ENCODE results near the gene ZNF566.
A peak's percentile ranks its signal among the peaks of the same experiment; 100 is the strongest.
"Not testable (repeated sequence)": the region's sequence is repeated elsewhere in the genome, so short reads cannot be mapped to it uniquely, and the experiment has no call there.

ZNF566 gene

GRCh38 chr19:36489118-36489919 is at the start of gene ZNF566:
ZNF566 (minus strand) TSS chr19:36489561; CDS start chr19:36476557, 13,004 bp downstream.
- peak; percentile 87 to 89 for DNase-seq (ENCODE audit: low read depth in 2 of 2)

DNA sequence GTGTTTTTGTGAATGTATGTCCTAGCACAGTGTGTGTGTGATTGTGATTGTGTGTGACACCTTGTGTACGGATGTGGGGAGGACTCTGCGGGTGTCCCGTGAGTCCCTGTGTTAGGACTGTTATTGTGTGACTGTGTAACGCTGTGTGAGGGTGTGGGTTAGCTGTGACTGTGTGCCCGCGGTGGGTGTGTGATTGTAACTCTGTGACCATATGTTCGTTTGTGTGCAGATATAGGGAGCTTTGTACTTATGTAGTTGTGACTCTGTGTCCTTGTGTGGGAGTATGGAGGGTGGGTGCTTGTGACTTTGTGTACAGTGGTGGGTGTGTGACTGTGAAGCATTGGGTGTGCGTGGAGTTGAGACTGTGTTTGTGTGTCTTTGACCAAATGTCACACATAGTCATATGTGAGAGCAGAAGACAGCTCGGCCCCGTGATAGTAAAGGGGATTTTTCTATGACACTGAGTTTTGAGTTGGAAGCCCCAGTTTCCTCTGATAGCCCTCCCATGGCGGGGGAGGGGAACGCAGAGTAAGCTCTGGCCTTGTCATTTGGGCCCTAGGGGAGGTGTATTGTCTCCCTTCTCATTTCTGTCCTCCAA is 39.7 kb upstream of the ZNF566 start:
- DNase-seq (ENCODE audit: low read depth in 2 of 2), result peak in 1 of 2 donors; percentile 6

DNA sequence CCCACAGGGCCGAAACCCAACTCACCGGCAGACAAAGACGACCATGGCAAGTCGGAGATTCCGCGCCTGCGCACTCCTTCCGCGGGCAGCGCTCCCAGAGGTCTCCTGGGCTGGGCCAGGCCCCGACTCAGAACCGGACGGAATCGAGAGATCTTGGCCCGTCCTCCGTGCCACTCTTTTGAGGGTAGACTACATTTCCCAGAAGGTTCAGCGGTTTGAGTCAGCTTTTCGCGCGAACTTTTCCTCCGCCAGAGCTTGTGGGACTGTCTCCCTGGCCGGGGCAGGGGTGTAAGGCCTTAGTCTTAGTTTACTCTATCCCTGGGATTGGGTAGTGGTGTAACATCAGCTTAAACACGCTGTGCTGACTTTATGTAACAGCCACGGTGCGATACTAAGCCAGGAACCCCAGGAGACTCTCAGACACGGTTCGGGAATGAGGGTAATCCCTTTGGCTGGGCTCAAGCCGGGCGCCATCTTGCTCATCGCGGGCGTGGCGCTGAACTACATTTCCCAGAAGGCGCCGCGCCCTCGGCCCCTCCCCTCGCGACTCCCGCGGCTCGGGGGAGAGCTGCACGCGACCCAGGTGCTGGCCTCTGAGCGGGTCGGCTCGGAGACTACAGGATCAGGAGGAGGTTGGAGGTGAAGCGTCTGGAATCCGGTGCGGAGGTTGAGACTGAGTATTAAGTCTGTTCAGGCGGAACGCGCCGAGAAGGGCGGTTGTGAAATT is 39.0 kb upstream of the ZNF566 start, which contains the start of gene ZNF260:
Gene ZNF260, minus strand, starts transcription at position 78 of the 727 bp plus-strand sequence. CDS start 13,033 bp downstream, outside the sequence.
- DNase-seq (ENCODE audit: low read depth in 2 of 2), result peak; percentile 87 to 89

DNA sequence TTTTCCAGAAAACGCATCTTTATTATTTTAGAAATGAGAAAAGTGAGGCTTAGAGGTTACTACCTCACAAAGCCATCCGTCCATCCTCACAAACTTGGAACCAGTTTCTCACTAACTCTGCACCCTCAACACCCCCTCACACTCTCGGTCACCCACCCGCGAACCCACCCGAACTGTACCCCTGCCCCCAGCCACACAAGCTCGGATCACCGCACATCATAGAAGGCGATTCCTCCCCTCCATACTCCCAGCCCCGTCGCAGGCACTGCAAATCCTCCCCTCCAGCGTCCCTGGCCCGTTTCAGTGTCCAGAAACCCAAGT is 38.5 kb upstream of the ZNF566 start:
- no peak for DNase-seq (ENCODE audit: low read depth in 2 of 2)

DNA sequence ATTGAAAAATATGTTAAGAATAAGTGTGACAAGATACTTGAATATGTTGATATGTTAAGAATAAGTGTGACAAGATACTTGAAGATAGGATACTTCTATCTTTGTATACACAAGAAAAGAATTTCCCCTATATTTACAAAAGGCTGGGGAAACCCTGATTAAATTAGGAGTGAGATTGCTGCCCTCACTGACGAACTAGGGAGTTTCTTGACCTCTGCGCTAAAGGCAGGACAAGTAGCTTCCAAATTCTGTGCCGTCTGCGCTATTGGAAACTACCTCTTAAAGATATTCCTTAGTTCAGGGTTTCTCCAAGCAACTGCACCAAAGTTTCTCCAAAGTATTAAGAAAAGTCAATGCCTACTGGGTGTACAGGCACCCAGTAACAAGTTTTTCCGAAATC is 38.0 kb upstream of the ZNF566 start:
- no peak for DNase-seq (ENCODE audit: low read depth in 2 of 2)

DNA sequence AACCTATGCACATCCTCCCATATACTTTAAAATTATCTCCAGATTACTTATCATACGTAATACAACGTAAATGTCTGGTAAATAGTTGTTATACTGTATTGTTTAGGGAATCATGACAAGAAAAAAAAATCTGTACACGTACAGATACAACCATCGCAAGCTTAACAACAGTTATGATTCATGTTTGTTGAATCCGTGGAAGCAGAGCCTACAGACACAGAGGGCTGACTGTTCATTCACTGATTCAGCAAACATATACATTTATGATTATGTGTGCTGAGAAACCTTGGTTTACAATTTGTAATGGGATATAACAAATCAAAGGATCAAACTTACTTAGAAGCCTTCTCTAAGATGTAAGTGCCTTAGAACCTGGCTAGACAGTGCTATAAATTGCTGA is 37.2 kb upstream of the ZNF566 start:
- DNase-seq (ENCODE audit: low read depth in 2 of 2), result no peak

DNA sequence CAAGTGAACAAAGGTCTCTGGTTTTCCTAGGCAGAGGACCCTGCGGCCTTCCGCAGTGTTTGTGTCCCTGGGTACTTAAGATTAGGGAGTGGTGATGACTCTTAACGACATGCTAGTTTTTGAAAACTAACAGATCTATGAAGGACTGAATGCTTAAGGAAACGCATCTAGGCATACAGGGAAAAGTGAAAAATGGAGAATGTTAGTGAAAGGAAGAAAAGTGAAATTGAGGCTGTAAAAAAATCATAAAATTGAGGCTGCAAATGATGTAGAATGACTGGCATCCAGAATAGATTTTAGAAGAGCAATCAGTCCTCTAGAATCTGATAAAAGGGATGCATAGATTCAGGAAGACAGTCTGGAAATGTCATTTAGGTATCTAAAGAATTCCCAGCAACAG is 35.3 kb upstream of the ZNF566 start:
- DNase-seq (ENCODE audit: low read depth in 2 of 2), result no peak

GRCh38 chr19:36514012-36514612 is 24.8 kb upstream of the ZNF566 start:
- no peak for DNase-seq (ENCODE audit: low read depth in 2 of 2)

GRCh38 chr19:36508325-36508724 is 19.0 kb upstream of the ZNF566 start:
- DNase-seq (ENCODE audit: low read depth in 2 of 2), result no peak

GRCh38 chr19:36501973-36502372 is 12.6 kb upstream of the ZNF566 start:
- DNase-seq (ENCODE audit: low read depth in 2 of 2), result no peak

- no peak for DNase-seq (ENCODE audit: low read depth in 2 of 2)
Measured at GRCh38 chr19:36497001-36497400, 7.6 kb upstream of the ZNF566 start.

GRCh38 chr19:36492689-36493453 is 3.5 kb upstream of the ZNF566 start:
- not testable (repeated sequence) for DNase-seq (ENCODE audit: low read depth in 2 of 2)

- not testable (repeated sequence) for DNase-seq (ENCODE audit: low read depth in 2 of 2)
Measured at GRCh38 chr19:36490846-36491245, 1.5 kb upstream of the ZNF566 start.

- DNase-seq (ENCODE audit: low read depth in 2 of 2), result peak; percentile 49 to 59
Measured at GRCh38 chr19:36489920-36490415, 607 bp upstream of the ZNF566 start.

DNA sequence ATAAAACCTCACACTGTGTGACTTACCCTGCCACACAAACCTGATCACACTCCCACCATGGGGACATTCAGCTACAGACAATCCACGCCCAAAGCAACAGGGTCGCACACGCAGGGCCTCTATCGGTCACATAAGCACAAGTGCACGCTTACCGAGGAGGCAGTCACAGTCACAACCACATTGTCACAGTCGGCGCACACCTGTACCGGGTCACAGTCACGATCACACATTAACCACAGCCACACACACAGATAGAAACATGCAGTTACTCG is 579 bp downstream of the ZNF566 start:
- no peak for DNase-seq (ENCODE audit: low read depth in 2 of 2)

GRCh38 chr19:36488118-36488845 is 1.1 kb downstream of the ZNF566 start:
- no peak for DNase-seq (ENCODE audit: low read depth in 2 of 2)

DNA sequence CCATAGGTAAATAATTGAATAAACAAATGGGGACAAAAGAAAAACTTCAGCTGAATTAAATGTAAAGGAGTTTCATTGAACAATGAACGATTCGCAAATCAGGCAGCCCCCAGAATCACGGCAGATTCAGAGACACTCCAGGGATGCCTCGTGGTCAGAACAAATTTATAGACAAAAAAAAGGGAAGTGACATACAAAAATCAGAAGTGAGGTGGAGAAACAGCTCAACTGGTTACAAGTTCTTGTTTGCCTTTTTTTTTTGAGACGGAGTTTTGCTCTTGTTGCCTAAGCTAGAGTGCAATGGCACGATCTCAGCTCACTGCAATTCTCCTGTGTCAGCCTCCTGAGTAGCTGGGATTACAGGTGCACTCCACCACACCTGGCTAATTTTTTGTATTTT is 5.7 kb downstream of the ZNF566 start:
- no peak for DNase-seq (ENCODE audit: low read depth in 2 of 2)

GRCh38 chr19:36482876-36483275 is 6.5 kb downstream of the ZNF566 start:
- DNase-seq (ENCODE audit: low read depth in 2 of 2), result no peak

DNA sequence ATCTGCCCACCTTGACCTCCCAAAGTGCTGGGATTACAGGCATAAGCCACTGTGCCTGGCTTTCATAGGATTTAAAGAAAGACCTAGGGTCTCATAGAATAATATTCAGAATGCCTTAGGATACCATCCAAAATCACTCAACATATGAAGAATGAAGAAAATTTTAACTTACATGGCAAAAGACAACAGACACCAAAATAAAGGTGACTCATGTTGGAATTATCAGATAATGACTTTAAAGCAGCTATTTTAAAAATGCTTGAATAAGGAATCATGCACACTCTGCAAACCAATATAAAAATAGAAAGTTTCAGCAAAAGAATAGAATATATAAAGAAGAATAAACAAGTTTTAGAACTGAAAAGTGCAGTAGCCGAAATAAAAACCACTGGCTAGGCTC is 29.3 kb downstream of the ZNF566 start:
- no peak for DNase-seq (ENCODE audit: low read depth in 2 of 2)

GRCh38 chr19:36456831-36457230 is 32.5 kb downstream of the ZNF566 start:
- no peak for DNase-seq (ENCODE audit: low read depth in 2 of 2)
